ENCODE measurements around the gene LENEP.
A peak's percentile ranks its signal among the peaks of the same experiment; 100 is the strongest.
"Not testable (repeated sequence)": the region's sequence is repeated elsewhere in the genome, so short reads cannot be mapped to it uniquely, and the experiment has no call there.

Gene LENEP

DNA sequence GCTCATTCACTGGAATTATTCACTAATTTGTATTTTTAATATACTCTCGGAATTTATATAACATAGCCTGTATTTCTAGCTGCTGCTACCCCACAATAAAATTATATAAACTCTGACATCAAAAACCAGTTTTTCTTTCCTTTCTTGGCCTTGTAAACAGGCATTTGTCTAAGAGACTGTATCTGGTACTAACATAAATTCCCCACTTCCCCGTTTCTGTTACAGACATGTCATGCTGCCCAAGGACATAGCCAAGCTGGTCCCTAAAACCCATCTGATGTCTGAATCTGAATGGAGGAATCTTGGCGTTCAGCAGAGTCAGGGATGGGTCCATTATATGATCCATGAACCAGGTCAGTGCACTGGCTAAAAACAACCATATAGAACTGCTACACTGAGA lies 15.6 kb upstream of the LENEP start:
- not testable (repeated sequence) for DNase-seq

- no peak for DNase-seq
Observed at GRCh38 chr1:154978360-154978759, 15.0 kb upstream of the LENEP start.

DNA sequence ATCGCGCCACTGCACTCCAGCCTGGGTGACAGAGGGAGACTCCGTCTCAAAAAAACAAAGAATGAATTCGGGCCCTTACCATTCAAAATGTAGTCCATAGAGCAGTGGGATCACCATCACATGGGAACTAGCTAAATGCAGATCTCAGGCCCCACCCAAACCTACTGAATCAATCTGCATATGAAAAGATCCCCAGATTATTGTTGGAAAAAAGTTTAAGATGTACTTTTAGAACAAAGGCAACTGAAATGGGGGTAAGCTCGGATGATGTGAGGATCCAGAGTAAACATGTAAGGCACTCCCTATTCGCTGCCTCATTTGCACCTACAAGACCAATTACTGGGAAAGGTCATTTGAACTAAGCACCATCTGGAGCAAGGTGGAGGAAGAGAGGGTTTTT lies 11.0 kb upstream of the LENEP start:
- no peak for DNase-seq

DNA sequence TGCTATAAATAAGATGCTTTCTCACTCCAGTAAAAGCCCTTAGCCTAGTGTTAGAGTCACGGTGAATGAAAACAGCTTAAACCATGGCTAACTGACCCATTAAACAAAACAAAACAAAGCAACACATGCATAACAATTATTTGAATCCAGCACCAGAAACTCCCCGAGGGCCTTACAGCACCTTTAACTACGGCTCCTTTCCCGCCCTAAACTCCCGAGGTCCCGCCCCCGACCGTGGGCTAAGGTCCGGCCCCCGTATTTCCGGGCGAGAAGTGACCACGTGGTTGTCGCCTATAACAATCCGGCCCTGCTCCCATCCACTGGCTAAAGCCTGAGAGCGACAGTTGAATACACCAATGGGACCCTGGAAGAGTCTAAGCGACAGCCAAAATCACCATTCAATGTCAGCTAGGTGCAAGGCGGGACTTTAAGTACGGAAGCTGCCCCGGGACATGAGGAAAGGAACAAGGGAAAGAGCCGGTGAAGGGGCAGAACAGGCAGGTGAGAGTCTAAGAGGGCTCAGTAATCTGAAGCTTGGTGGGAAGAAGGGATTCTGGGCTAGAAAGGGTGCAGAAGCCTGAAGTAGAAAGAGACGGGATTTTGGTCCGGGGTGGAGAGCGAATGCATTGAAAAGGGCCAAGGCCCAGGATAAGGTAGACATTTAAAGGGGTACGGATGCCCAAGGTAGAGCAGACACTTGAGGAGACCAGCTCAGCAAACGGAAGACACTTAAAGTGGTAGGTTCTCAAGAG lies 10.3 kb upstream of the LENEP start, which contains the start of gene FLAD1:
Gene FLAD1, plus strand, starts transcription at position 448 of the 752 bp plus-strand sequence. CDS start 351 bp downstream, outside the sequence.
- DNase-seq, result peak; percentile 97

DNA sequence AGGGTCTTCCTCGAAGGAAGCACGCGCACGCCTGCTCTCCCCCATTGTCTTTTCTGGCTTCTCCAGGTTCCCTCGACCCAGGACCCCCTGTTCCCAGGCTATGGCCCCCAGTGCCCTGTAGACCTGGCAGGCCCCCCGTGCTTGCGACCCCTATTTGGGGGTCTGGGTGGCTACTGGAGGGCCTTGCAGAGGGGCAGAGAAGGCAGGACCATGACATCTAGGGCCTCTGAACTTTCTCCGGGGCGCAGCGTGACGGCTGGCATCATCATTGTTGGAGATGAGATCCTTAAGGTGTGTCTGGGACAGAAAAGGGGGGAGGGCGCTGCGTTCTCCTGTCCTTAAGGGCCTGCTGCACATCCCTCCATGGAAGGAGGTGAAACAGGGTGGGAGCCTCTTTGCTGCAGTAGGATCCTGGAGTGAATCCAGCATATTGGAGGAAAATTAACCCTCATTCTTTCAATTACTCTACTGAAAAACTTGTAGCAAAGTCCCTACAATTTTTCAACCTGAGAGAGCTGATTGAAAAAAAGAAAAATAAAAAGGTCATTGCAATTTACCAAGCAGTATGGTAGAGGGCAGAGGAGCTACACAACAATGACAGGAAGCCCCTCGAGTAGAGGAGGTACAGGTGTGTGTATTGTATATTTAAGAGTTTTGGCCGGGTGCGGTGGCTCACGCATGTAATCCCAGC lies 9.5 kb upstream of the LENEP start:
- no peak for DNase-seq

DNA sequence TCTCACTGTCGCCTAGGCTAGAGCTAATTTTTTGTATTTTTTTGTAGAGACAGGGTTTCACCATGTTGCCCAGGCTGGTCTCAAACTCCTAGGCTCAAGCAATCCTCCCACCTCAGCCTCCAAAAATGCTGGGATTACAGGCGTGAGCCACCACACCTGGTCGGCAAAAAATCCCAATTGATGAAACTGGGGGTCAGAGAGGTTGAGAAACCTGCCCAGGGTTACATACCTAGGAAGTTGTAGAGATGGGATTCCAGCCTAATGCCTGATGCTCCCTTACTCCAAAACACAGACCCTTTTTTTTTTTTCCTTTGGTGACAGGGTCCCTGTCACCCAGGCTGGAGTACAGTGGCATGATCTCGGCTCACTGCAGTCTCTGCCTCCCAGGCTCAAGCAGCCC lies 6.7 kb upstream of the LENEP start:
- DNase-seq, result not testable (repeated sequence)

DNA sequence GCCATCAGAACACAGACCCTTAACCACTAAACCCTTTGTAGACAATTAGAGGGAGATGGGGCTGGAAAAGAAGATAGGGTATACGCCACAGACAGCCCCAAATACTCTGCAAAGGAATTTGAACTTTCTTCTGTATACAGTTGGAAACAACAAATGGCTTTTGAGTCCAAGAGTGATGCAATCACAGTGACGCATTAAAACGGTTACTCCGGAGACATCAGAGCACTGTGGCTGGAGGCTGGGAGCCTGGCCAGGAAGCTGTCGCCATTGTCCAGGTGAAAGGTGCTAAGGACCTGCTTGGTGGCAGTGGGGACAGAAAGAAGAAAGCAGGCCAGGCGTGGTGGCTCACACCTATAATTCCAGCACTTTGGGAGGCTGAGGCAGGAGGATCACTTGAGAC lies 6.1 kb upstream of the LENEP start:
- DNase-seq, result no peak

DNA sequence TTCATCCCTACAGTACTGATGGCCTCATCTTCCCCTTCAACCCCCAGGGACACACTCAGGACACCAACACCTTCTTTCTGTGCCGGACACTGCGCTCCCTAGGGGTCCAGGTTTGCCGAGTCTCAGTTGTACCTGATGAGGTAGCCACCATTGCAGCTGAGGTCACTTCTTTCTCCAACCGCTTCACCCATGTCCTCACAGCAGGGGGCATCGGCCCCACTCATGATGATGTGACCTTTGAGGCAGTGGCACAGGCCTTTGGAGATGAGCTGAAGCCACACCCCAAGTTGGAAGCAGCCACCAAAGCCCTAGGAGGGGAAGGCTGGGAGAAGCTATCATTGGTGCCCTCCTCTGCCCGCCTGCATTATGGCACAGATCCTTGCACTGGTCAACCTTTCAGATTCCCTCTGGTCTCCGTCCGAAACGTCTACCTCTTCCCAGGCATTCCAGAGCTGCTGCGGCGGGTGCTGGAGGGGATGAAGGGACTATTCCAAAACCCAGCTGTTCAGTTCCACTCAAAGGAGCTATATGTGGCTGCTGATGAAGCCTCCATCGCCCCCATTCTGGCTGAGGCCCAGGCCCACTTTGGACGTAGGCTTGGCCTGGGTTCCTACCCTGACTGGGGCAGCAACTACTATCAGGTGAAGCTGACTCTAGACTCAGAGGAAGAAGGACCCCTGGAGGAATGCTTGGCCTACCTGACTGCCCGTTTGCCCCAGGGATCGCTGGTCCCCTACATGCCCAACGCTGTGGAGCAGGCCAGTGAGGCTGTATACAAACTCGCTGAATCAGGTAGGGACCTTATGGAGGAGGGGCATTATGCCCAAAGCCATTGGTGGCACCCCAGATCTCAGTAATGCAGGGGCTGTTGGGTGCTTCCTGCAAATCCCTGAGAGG lies 5.1 kb upstream of the LENEP start:
- DNase-seq, result no peak

- DNase-seq, result no peak
Observed at GRCh38 chr1:154989195-154989860, 4.1 kb upstream of the LENEP start.

DNA sequence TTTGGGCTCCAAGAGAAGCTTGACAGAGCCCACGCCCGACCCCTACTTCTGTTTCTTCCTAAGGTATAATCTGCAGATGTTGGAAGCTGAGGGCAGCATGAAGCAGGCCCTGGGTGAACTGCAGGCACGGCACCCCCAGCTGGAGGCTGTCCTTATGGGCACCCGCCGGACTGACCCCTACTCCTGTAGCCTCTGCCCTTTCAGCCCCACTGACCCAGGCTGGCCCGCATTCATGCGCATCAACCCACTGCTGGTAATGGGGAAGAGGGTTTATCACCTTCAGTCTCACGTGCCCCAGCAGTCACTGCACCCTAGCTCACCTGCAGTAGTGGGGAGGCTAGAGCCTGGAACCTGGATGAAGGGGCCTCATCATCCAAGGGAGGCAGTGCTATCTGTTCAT lies 3.1 kb upstream of the LENEP start:
- no peak for DNase-seq

DNA sequence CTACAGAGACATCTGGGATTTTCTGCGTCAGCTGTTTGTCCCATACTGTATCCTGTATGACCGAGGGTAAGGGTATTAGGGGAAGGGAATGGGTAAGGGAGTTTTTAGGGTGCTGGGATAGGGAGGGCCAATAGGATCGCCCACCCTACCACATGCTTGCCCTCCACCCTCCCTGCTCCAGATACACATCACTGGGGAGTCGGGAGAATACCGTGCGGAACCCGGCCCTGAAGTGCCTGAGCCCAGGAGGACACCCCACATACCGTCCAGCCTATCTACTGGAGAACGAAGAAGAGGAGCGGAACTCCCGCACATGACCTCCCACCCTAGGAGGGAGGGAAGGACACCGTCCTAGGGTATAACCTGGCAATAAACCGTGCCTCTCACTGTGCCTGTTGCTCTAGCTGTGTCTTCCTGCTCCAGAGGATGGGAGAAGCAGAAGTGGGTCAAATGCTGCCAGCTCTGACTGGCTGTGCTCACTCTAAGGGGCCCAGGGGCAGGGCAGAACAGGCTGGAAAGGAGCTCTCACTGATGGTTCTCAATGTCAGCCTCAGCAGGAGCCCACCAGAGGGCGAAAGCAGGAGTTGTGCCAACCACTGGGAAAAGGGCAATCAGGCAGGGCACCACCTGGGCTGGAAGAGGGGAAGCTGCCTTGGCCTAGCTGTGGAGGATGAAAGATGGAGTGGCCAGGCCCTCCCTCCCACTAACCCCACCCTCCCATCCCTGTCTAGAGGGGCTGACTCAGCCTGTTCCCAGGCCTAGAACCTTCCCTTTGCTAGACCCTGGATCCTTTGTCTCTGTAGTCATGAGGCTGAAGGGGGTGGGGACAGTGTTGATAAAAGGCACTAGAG lies 440 bp upstream of the LENEP start:
- no peak for DNase-seq

- DNase-seq, result no peak
Observed at GRCh38 chr1:154994269-154994587, 842 bp downstream of the LENEP start.

- DNase-seq, result no peak
Observed at GRCh38 chr1:154994591-154994990, 1.2 kb downstream of the LENEP start.

DNA sequence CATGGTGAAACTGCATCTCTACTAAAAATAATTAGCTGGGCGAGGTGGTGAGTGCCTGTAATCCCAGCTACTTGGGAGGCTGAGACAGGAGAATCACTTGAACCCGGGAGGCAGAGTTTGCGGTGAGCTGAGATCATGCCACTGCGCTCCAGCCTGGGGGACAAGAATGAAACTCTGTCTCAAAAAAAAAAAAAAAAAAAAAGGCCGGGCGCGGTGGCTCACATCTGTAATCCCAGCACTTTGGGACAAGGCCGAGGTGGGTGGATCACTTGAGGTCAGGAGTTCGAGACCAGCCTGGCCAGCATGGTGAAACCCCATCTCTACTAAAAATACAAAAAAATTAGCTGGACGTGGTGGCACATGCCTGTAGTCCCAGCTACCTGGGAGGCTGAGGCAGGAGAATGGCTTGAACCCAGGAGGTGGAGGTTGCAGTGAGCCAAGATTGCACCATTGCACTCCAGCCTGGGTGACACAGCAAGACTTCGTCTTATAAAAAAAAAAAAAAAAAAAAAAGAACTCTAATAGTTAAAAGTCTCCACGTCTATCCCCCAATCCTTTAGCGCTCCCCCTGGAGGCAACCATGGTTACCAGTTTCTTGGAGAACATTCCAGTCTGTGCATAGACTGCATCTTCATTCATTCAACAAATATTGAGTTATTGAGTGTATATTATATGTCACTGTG lies 2.1 kb downstream of the LENEP start:
- not testable (repeated sequence) for DNase-seq

DNA sequence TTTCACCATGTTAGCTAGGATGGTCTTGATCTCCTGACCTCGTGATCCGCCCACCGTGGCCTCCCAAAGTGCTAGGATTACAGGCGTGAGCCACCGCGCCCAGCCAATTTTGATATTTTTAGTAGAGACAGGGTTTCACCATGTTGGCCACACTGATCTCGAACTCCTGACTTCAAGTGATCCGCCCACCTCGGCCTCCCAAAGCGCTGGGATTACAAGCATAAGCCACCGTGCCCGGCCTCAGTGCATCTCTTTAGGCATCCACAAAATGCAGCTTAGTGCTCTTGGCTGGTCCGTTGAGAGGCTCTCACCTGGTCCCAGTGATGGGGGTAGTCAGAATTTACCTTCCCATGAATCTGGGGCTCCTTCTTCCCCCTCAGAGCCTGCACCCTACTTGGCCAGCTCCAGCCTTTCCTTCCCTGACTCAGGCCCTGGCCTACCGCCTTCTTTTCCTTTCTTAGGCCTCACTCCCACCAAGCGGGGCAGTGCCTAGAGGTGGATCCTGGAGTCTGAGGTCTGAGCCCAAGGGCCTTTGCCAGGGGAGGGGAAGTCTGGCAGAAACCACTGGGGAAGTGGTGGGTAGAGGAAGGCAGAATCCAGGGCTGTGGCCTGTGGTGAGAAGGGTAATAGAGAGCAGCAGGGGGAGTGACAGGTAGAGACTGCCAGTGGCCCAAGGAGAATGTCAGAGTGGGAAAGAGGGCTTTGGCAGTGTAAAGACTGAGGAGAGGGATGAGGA lies 3.7 kb downstream of the LENEP start:
- DNase-seq, result no peak

DNA sequence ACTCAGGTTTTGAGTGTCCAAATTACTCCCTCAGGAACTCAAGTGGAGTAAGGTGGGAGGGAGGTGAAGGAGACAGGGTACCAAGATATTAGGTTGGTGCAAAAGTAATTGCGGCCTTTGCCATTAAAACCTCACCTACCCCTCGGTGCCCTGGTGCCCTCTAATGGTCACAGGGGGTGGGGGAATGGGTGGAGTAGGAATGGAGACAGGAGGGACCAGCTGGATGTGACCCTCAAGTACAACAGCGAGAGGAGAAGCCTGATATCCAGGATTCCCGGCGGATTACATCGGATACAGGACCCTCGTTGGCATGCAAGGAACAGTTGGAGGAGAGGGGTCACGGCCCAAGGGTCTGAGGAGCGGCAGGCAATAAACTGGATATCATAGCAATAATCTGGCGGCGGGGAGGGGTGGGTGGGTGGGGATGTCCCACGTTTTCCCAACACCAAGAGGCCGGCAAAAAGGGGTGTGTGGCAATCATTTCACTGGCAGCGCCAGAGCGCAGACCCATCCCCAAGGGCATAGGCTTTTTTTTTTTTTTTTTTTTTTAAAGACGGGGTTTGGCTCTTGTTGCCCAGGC lies 4.9 kb downstream of the LENEP start:
- DNase-seq, result no peak

DNA sequence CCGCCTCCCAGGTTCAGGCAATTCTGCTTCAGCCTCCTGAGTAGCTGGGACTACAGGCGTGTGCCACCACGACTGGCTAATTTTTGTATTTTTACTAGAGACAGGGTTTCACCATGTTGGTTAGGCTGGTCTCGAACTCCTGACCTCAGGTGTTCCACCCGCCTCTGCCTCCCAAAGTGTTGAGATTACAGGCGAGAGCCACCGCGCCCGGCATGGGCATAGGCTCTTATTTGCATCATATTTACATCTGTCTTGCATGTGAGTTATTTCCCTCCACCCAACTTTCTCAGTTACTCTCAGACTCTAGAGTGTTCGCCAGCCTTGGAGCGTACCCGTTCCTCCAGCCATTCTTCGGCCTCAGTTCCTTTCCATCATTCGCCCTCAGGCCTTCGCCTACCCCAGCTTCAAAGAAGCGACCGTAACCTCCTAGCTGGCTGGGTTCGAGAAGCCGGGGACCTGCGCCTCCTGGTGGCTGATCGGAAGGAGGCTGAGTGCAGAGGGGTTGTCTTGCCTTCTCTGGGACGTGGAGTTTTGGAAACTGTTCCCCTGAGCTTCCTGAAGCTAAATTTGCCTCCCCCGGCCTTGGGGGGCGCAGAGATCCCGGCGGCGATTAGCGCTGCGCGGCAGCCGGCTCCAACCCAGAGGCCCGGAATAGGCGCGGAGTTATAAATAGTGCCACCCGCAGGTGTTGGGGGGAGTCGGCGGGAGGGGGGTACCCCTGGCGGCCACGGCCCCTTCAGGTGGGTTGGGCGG lies 5.6 kb downstream of the LENEP start:
- peak; percentile 82 for DNase-seq

GRCh38 chr1:154999571-155000410 lies 6.4 kb downstream of the LENEP start:
- peak; percentile 71 for DNase-seq

- DNase-seq, result no peak
Observed at GRCh38 chr1:155000411-155000725, 7.0 kb downstream of the LENEP start.
